Choroid plexus epithelial cell (primary cell): ENCODE measurements around the gene INPP5A.

Experiments
- DNase-seq: peaks from one replicate; pipeline ENCODE4 v3.0.0-alpha.2; 2010; ENCODE audit warnings: low read depth
- H3K4me3 ChIP-seq: 2 replicates; pipeline ENCODE4 v1.5.1; 2011; ENCODE audit warnings: low read depth, mild to moderate bottlenecking, control low read depth, low read length, moderate library complexity
- CTCF ChIP-seq: conservative IDR thresholded peaks from 2 replicates; pipeline ENCODE4 v1.5.1; 2011; ENCODE audit warnings: low read depth, mild to moderate bottlenecking, control low read depth, inconsistent platforms, low read length, moderate library complexity

The INPP5A gene

GRCh38 chr10:132688580-132689420 lies 151.2 kb downstream of the INPP5A start:
- no peak for DNase-seq
- no peak for TF ChIP-seq CTCF
- no peak overlapping the region for H3K4me3 ChIP-seq

GRCh38 chr10:132689721-132690360 lies 152.3 kb downstream of the INPP5A start:
- DNase-seq = no peak
- no peak for TF ChIP-seq CTCF
- no peak overlapping the region for H3K4me3 ChIP-seq

GRCh38 chr10:132690401-132690800 lies 152.8 kb downstream of the INPP5A start:
- H3K4me3 ChIP-seq = no peak overlapping the region
- TF ChIP-seq CTCF = no peak
- no peak for DNase-seq

- TF ChIP-seq CTCF = no peak
- H3K4me3 ChIP-seq = no peak overlapping the region
- no peak for DNase-seq
These were observed 153.4 kb downstream of the INPP5A start for GRCh38 chr10:132690821-132691610.

- no peak for TF ChIP-seq CTCF
- H3K4me3 ChIP-seq = no peak overlapping the region
- DNase-seq = no peak
These were observed 154.1 kb downstream of the INPP5A start for GRCh38 chr10:132691711-132692153.

- TF ChIP-seq CTCF = no peak
- no peak for DNase-seq
- H3K4me3 ChIP-seq = no peak overlapping the region
These were observed 154.7 kb downstream of the INPP5A start for GRCh38 chr10:132692311-132692710.
